DND-41 (cell line): ENCODE measurements around the gene GCH1.

ENCODE experiments used
- ATAC-seq: fragments of 200-7000 bp; cut with Tn5 transposase; 3 replicates; pipeline ENCODE4 v1.9.1; 2021; ENCODE audit warnings: low read depth; ENCODE audit not compliant: insufficient read depth
- DNase-seq: peaks from one replicate; pipeline ENCODE4 v3.0.0-alpha.2; 2020
- H2AFZ ChIP-seq: 2 replicates; pipeline ENCODE4 v1.6.0; 2012; ENCODE audit warnings: low read depth, low read length
- H3K27ac ChIP-seq: 2 replicates; pipeline ENCODE4 v1.5.1; 2012; ENCODE audit warnings: low read length, inconsistent platforms
- H3K27me3 ChIP-seq: fragments of 200-600 bp; sonication (generic); 2 replicates; pipeline ENCODE4 v1.6.0; 2012; ENCODE audit warnings: low read length, mild to moderate bottlenecking, inconsistent platforms; ENCODE audit not compliant: insufficient read depth, poor library complexity
- H3K36me3 ChIP-seq: 2 replicates; pipeline ENCODE4 v1.5.1; 2012; ENCODE audit warnings: low read length, inconsistent platforms; ENCODE audit not compliant: insufficient read depth
- H3K4me1 ChIP-seq: 2 replicates; pipeline ENCODE4 v1.5.1; 2012; ENCODE audit warnings: mild to moderate bottlenecking, low read length; ENCODE audit not compliant: insufficient read depth
- H3K4me2 ChIP-seq: 2 replicates; pipeline ENCODE4 v1.6.0; 2012; ENCODE audit warnings: mild to moderate bottlenecking, moderate library complexity, low read length, inconsistent platforms; ENCODE audit not compliant: insufficient read depth
- H3K4me3 ChIP-seq, 2 experiments: fragments of 200-600 bp in 1 of 2; shearing (Covaris generic) in 1 of 2; 2 replicates each; pipeline ENCODE4 v1.5.1; 2012 to 2016; ENCODE audit warnings: inconsistent platforms in 2 of 2, low read length in 2 of 2, mild to moderate bottlenecking in 2 of 2, low read depth in 1 of 2, moderate library complexity in 1 of 2
- H3K79me2 ChIP-seq: 2 replicates; pipeline ENCODE4 v1.6.0; 2012; ENCODE audit warnings: low read length, inconsistent platforms; ENCODE audit not compliant: insufficient read depth
- H3K9ac ChIP-seq: 2 replicates; pipeline ENCODE4 v1.6.0; 2012; ENCODE audit warnings: low read depth, mild to moderate bottlenecking, inconsistent platforms, low read length, moderate library complexity
- H3K9me3 ChIP-seq: 2 replicates; pipeline ENCODE4 v1.5.1; 2012; ENCODE audit warnings: low read length, moderate library complexity, mild to moderate bottlenecking, inconsistent platforms; ENCODE audit not compliant: insufficient read depth, severe bottlenecking
- H4K20me1 ChIP-seq: 2 replicates; pipeline ENCODE4 v1.6.0; 2012; ENCODE audit warnings: low read length; ENCODE audit not compliant: insufficient read depth
- EZH2 ChIP-seq: IDR thresholded peaks from 3 replicates; pipeline ENCODE4 v1.6.1; 2012; ENCODE audit warnings: borderline replicate concordance, low read depth, mild to moderate bottlenecking, moderate library complexity, low read length, inconsistent platforms; ENCODE audit not compliant: severe bottlenecking
- TF ChIP-seq, protein P1 (sequence below): IDR thresholded peaks from 2 replicates; pipeline ENCODE4 v1.5.1; 2012; ENCODE audit warnings: borderline replicate concordance, low read length, moderate library complexity, mild to moderate bottlenecking; ENCODE audit not compliant: poor library complexity, severe bottlenecking; ENCODE audit errors: extremely low read depth

GCH1 gene

DNA sequence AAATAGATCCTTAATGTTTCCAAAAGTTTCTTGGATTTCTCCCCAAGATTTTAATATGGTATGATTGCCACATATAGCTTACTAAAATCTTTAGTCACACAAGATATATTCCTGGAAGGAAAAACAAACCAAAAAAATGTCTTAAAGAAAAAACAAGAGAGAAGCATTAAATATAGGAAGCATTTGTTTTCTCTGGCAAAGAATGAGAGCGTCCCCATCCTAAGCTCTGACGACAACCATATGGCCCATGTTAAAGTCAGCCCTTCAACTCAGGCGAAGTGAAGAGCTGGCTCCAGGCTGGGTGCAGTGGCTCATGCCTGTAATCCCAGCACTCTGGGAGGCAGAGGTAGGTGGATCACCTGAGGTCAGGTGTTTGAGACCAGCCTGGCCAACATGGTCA is 35.6 kb downstream of the GCH1 start:
- no peak for TF ChIP-seq EZH2
- TF ChIP-seq, protein P1, sequence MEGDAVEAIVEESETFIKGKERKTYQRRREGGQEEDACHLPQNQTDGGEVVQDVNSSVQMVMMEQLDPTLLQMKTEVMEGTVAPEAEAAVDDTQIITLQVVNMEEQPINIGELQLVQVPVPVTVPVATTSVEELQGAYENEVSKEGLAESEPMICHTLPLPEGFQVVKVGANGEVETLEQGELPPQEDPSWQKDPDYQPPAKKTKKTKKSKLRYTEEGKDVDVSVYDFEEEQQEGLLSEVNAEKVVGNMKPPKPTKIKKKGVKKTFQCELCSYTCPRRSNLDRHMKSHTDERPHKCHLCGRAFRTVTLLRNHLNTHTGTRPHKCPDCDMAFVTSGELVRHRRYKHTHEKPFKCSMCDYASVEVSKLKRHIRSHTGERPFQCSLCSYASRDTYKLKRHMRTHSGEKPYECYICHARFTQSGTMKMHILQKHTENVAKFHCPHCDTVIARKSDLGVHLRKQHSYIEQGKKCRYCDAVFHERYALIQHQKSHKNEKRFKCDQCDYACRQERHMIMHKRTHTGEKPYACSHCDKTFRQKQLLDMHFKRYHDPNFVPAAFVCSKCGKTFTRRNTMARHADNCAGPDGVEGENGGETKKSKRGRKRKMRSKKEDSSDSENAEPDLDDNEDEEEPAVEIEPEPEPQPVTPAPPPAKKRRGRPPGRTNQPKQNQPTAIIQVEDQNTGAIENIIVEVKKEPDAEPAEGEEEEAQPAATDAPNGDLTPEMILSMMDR, result no peak
- Histone ChIP-seq H2AFZ (no peak overlapping the region), H3K27me3 (no peaks in the 10 kb centered on the region), H3K9ac (no peak overlapping the region), H3K4me2 (no peak overlapping the region), H3K9me3 (no peaks in the 10 kb centered on the region), H3K36me3 (no peaks in the 10 kb centered on the region), H4K20me1 (no peaks in the 10 kb centered on the region), H3K79me2 (peaks cover 3% of the 10 kb centered on the region; the same call in 1 of the 2 replicates), H3K27ac (no peak overlapping the region), H3K4me3 (no peak overlapping the region), H3K4me1 (peaks cover 11% of the 10 kb centered on the region)
- no peak for ATAC-seq
- DNase-seq, result no peak

- H3K9me3 ChIP-seq, result no peaks in the 10 kb centered on the region
- H3K4me3 ChIP-seq, result no peak overlapping the region
- H3K79me2 ChIP-seq, result peaks cover 3% of the 10 kb centered on the region; the same call in 1 of the 2 replicates
- ATAC-seq (no peak), DNase-seq (no peak)
- no peak for TF ChIP-seq EZH2
- TF ChIP-seq, protein P1, result no peak
- no peaks in the 10 kb centered on the region for H3K27me3 ChIP-seq
- no peak overlapping the region for H3K9ac ChIP-seq
- H3K36me3 ChIP-seq, result no peaks in the 10 kb centered on the region
- peaks cover 11% of the 10 kb centered on the region for H3K4me1 ChIP-seq
- no peak overlapping the region for H3K27ac ChIP-seq
- H3K4me2 ChIP-seq, result no peak overlapping the region
- H2AFZ ChIP-seq, result no peak overlapping the region
- H4K20me1 ChIP-seq, result no peaks in the 10 kb centered on the region
These were observed 36.0 kb downstream of the GCH1 start for GRCh38 chr14:54866588-54866987.

- H3K4me3 ChIP-seq, result no peak overlapping the region
- H3K9me3 ChIP-seq, result no peaks in the 10 kb centered on the region
- no peak for DNase-seq
- H4K20me1 ChIP-seq, result no peaks in the 10 kb centered on the region
- no peak overlapping the region for H3K27ac ChIP-seq
- no peaks in the 10 kb centered on the region for H3K4me1 ChIP-seq
- no peaks in the 10 kb centered on the region for H3K27me3 ChIP-seq
- no peaks in the 10 kb centered on the region for H3K79me2 ChIP-seq
- ATAC-seq, result no peak
- TF ChIP-seq, protein P1, result no peak
- TF ChIP-seq EZH2, result no peak
- H3K36me3 ChIP-seq, result peaks cover 4% of the 10 kb centered on the region; the same call in 1 of the 2 replicates
- H2AFZ ChIP-seq, result no peak overlapping the region
- H3K4me2 ChIP-seq, result no peak overlapping the region
- no peak overlapping the region for H3K9ac ChIP-seq
These were observed 38.1 kb downstream of the GCH1 start for GRCh38 chr14:54864526-54864925.

DNA sequence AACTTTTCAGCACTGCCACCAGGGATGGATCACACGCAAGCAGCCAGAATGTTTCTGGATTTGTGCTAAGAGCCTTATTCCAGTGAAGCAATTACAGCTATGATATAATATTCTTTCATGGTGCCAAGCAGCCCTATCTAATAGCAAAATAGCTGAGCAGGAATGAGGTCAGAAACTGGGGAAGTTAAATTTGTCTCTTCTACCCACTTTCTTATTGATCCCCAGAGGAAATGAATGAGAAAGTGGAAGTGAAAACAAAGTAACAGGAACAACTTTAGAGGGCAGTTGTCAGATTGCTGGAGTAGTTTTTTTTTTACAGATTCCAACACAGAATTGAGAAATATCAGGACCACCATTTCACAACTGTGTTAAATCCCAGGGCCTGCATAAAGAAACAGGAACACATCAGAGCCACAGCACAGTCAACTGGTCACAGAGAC is 44.8 kb downstream of the GCH1 start:
- H3K4me3 ChIP-seq, result no peak overlapping the region
- no peak for ATAC-seq
- no peak overlapping the region for H3K9ac ChIP-seq
- H4K20me1 ChIP-seq, result no peaks in the 10 kb centered on the region
- no peak overlapping the region for H3K4me2 ChIP-seq
- H3K9me3 ChIP-seq, result no peaks in the 10 kb centered on the region
- H2AFZ ChIP-seq, result no peak overlapping the region
- TF ChIP-seq, protein P1, result no peak
- TF ChIP-seq EZH2, result no peak
- no peak overlapping the region for H3K27ac ChIP-seq
- peaks cover 10% of the 10 kb centered on the region; the same call in 1 of the 2 replicates for H3K36me3 ChIP-seq
- H3K79me2 ChIP-seq, result no peaks in the 10 kb centered on the region
- no peak for DNase-seq
- H3K27me3 ChIP-seq, result no peaks in the 10 kb centered on the region
- no peaks in the 10 kb centered on the region for H3K4me1 ChIP-seq
